Smooth muscle cell of the coronary artery (primary cell): Measurements from ENCODE around the gene ALOX15. TPM values are rescaled to one million over a fixed set of nuclear protein-coding genes. Genes with fewer than 3 reads are reported as not detected.

Experiments used
- total RNA-seq: library from RNA; depleted of rRNA; stranded (reverse); fragments of >200 nt; gene quantifications from 2 replicates; pipeline ENCODE4 v1.2.3, GENCODE V29; 2014; ENCODE audit warnings: low replicate concordance

The ALOX15 gene
- total RNA-seq: not detected in 2 replicates

GRCh38 chr17:4641297-4642195 is at the start of gene ALOX15:
Gene ALOX15 (minus strand): TSS chr17:4641678. CDS start chr17:4641651, 27 bp downstream.

GRCh38 chr17:4584101-4584916 is 57.2 kb downstream of the ALOX15 start, which contains the start of gene SMTNL2:
Gene SMTNL2 (plus strand): TSS chr17:4584529. CDS start chr17:4584606, 77 bp downstream.

Other genes starting within 250 kb of the ALOX15 start
- not detected in 2 replicates for gene SPNS3, start 207.7 kb downstream of the ALOX15 start, total RNA-seq
- gene SPNS2, start 142.8 kb downstream of the ALOX15 start, total RNA-seq: 0.23 TPM in 1 of 2 replicates, not detected in the other
- 35.0 and 43.4 TPM in 2 replicates for gene MYBBP1A, start 86.3 kb downstream of the ALOX15 start, total RNA-seq
- not detected in 2 replicates for gene GGT6, start 81.1 kb downstream of the ALOX15 start, total RNA-seq
- 0.12 TPM in 1 of 2 replicates, not detected in the other for gene SMTNL2, start 57.1 kb downstream of the ALOX15 start, total RNA-seq
- gene PELP1, start 62.5 kb upstream of the ALOX15 start, total RNA-seq: 6.4 and 10.1 TPM in 2 replicates
- gene ARRB2, start 69.0 kb upstream of the ALOX15 start, total RNA-seq: 1.7 and 3.9 TPM in 2 replicates
- 10.1 and 12.1 TPM in 2 replicates for gene MED11, start 89.8 kb upstream of the ALOX15 start, total RNA-seq
- 0.23 TPM in 1 of 2 replicates, not detected in the other for gene ZMYND15, start 98.2 kb upstream of the ALOX15 start, total RNA-seq
- 0.59 and 0.83 TPM in 2 replicates for gene CXCL16, start 98.2 kb upstream of the ALOX15 start, total RNA-seq
- gene TM4SF5, start 130.2 kb upstream of the ALOX15 start, total RNA-seq: not detected in 2 replicates
- 0.08 and 0.23 TPM in 2 replicates for gene VMO1, start 144.7 kb upstream of the ALOX15 start, total RNA-seq
- not detected in 2 replicates for gene GLTPD2, start 147.3 kb upstream of the ALOX15 start, total RNA-seq
- gene PSMB6, start 154.5 kb upstream of the ALOX15 start, total RNA-seq: 121 and 237 TPM in 2 replicates
- gene PLD2, start 165.5 kb upstream of the ALOX15 start, total RNA-seq: 15.1 and 16.5 TPM in 2 replicates
- 20.7 and 36.0 TPM in 2 replicates for gene MINK1, start 191.7 kb upstream of the ALOX15 start, total RNA-seq